NCI-H2081 (cell line): ENCODE results near the gene LIMK1.

ENCODE experiments used
- DNase-seq, 2 experiments: peaks; one replicate each; lab custom pipeline; 2025; lab: John Stamatoyannopoulos, UW

LIMK1 gene

GRCh38 chr7:74056096-74056915 is 27.3 kb upstream of the LIMK1 start:
- DNase-seq = no peak

GRCh38 chr7:74057216-74057925 is 26.2 kb upstream of the LIMK1 start:
- DNase-seq = no peak

- no peak for DNase-seq
Measured at GRCh38 chr7:74057987-74058386, 25.6 kb upstream of the LIMK1 start.

- DNase-seq = no peak
Measured at GRCh38 chr7:74058486-74058885, 25.1 kb upstream of the LIMK1 start.

DNA sequence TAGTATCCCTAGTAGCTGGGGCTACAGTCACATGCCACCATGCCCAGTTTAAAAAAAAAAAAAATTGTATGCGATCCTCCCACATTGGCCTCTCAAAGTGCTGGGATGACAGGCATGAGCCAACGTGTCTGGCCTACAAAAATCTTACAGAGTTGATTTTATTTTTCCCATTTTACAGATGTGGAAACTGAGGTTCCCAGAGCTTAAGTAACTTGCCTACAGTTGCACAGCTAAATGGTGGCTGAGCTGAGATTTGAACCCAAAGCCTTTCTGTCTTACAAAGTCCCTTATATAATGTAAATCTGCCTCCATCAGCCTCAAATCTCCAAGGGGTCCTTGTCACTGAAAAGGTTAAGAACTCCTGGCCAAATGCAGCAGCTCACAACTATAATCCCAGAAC is 24.6 kb upstream of the LIMK1 start:
- no peak for DNase-seq

- peak in 1 of 2 experiments; percentile 33 for DNase-seq
Measured at GRCh38 chr7:74059681-74060588, 23.7 kb upstream of the LIMK1 start.

DNA sequence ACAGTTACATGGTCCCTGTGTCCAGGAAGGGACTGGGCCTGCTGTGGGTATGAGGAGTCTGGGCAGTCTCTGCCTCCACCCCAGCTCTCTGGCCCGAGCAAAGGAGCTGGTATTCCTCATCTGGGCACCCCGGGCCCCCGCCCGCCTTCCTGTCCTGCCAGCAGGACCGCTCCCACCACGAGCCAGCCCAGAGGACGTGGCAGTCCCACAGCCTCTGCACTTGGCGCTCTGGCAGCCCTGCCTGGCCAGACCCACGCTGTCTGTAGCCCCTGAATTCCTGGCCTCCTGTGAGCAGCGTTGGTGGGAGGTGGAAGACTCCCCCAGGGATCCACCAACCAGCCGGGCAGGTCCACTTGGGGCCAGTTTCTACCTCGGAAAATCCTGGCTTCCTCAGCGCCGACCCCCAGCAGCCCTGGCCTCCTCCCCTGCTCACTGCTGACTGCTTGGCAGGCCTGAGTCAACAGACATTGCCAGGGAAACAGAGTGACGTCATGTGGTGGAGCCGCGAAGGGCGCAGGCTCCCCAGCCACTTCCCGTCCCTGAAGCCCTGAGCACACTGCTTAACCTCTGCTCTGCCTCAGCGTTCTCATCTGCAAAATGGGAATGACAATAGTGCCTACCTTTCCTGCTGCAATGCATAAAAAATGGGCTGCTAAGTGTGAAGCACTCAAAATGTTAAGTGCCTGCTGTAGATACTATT is 21.6 kb upstream of the LIMK1 start:
- DNase-seq = peak in 1 of 2 experiments; percentile 40

- no peak for DNase-seq
Measured at GRCh38 chr7:74063223-74063641, 20.4 kb upstream of the LIMK1 start.

GRCh38 chr7:74063646-74064045 is 20.0 kb upstream of the LIMK1 start:
- no peak for DNase-seq

DNA sequence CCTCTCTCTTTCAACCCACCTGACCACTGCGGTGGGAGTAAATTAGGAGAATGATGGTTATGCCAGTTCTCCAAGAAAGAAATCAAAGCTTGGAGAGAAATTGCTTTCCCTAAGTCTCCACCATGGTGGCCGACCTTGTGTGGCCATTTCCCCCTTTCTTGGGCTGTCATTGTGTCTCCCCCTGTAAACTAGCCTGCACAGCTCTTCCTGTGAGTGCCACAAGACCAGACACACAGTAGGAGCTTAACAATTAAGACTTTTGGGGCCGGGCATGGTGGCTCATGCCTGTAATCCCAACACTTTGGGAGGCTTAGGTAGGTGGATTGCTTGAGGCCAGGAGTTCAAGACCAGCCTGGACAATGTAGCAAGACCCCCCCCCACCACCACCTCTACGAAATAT is 18.9 kb upstream of the LIMK1 start:
- DNase-seq = no peak

DNA sequence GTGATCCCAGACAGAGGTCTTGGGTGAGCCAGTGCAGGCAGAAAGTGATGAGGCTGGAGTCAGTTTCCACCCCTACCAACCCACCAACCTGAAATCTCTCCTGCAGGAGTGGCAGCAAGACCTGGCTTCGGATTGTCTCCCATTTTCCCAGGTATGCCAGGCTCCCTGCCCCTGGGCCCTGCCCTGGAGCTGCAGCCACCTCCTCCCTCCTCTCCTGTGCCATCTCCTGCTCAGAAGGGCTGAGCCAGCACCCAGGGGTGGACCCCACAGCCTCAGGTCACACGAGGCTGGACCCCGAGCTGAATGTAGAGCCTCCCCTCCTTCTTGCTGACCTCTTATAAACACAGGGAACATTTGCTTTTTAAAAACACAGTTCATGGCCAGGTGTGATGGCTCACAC is 17.0 kb upstream of the LIMK1 start:
- no peak for DNase-seq

GRCh38 chr7:74068378-74069085 is 15.1 kb upstream of the LIMK1 start:
- DNase-seq = no peak

DNA sequence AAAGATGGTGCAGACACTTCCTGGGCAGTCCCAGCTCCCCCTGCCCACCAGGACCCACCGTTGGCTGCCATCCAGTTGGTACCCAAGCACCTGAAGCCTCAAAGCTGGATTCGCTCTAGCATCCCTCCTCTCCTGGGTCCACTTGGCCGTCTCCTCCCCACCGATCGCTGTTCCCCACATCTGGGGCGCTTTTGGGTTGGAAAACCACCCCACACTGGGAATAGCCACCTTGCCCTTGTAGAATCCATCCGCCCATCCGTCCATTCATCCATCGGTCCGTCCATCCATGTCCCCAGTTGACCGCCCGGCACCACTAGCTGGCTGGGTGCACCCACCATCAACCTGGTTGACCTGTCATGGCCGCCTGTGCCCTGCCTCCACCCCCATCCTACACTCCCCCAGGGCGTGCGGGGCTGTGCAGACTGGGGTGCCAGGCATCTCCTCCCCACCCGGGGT is 14.5 kb upstream of the LIMK1 start:
- DNase-seq = no peak

DNA sequence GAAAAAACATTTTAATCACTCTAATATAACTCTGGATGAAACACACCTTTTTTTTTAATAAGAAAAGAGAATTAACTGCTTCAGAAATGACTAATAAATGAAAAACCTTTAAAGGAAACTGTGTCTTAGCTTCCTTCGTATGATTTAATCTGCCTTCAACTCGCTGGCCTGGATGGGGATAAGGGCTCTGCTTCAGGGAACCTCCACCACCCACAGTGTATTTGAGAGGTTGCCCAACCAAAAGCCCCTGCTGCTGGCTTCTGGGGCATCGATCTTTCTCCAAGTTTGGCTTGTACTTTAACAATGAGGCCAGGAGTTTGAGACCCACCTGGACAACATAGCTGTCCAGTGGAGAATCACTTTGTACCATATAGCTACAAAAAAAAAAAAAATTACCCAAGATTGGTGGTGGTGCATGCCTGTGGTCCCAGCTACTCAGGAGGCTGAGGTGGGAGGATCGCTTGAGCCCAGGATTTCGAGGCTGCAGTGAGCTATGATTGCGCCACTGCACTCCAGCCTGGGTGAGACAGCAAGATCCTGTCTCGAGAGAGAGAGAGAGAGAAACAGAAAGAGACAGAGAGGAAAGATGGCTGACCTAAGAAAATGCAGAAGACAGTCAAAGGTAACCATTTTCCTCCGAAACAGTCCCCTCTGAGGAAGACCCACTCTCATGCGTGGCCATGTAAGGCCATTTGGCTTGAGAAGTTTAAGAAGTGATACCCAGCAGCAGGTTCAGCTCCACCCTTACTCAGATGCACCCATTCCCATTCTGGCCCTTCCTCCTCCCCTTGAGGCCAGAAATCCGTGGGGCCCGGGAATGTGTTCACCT is 13.6 kb upstream of the LIMK1 start:
- no peak for DNase-seq

DNA sequence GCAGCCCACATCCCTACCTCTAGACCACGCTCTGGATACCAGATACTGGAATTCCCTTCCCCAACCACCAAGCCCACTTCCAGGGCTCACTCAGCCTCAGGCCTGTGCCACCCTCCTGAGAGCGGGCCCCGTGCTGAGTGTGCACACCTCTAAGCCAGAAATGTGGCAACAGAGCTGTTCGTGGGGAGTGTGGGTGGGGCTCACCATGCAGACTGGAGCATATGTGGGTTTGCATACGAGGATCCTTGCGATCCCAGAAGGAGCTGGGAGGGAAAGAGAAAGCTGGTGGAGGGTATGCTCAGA is 13.0 kb upstream of the LIMK1 start:
- no peak for DNase-seq

DNA sequence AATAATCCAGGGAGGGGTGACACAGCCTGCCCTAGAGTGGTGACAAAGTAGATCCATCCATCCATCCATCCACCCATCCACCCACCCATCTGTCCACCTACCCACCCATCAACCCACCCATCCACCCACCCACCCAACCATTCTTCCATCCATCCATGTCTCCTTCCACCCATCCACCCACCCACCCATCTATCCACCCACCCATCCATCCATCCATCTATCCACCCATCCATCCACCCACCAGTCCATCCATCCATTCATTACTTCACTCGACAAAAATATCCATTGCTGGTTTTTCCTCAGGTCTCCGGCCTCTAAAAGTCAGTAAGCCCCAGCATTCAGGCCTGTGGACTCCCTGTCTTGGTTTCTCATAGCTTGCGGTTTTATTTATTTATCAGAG is 12.5 kb upstream of the LIMK1 start:
- DNase-seq = no peak

- DNase-seq = no peak
Measured at GRCh38 chr7:74074770-74075169, 8.8 kb upstream of the LIMK1 start.

DNA sequence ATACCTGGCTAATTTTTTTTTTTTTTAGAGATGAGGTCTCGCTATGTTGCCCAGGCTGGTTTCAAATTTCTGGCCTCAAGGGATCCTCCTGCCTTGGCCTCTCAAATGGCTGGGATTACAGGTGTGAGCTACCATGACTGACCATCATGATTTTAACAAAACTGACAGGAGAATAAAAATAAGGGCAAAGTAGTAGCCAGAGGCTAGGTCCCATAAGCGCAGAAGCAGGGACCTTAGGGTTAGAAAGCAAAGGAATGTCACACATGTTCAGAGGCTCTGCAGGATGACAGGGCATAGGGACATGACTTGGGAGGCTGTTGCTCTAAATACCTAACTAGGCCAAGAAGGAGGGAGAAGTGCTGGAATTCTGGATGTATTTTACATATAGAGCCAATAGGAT is 5.1 kb upstream of the LIMK1 start:
- no peak for DNase-seq

- no peak for DNase-seq
Measured at GRCh38 chr7:74082770-74083116, 861 bp upstream of the LIMK1 start.

GRCh38 chr7:74083928-74084721 is 521 bp downstream of the LIMK1 start:
- peak; percentile 53 to 63 for DNase-seq
